KBM-7 (cell line): ENCODE measurements around the gene KCNC1.

ENCODE experiments used
- DNase-seq: peaks from one replicate; pipeline ENCODE4 v3.0.0-alpha.2; 2015
- in situ Hi-C: fragments of 300-500 bp; cut with MboI; formaldehyde crosslinking; loops from 2 replicates; pipeline ENCODE4 v1.14.3; 2020; ENCODE audit warnings: low sequenced_read_pairs, low pct_unique_long_range_greater_than_20kb, mixed read lengths

Gene KCNC1

DNA sequence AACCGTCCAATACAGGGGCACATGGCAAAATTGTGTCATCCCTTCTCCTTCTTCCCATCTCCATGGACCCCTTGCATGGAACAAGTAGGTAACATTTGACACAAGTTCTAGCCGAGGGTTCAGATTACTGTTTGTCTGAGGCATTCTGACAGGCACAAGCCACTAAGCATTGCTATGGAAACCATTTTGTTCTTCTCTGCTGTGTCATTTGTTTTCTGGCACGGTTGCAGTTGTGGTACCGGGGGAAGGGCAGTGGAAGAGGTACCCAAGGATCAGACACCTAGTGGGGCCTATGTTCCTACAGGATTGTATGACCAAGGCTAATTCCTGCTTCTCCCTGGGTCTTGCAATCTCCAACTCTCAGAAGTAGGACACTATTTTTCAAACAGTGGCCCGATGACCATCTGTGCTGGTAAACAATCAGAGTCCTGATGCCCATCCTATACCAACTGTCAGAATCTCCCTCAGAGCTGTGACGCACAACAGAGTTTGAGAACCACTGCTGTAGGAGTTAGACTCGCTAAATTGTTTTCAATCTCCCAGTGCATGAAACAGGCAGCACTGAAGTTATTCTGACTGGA, 69.3 kb downstream of the KCNC1 start:
- in situ Hi-C loops = no loop called here
- no peak for DNase-seq

DNA sequence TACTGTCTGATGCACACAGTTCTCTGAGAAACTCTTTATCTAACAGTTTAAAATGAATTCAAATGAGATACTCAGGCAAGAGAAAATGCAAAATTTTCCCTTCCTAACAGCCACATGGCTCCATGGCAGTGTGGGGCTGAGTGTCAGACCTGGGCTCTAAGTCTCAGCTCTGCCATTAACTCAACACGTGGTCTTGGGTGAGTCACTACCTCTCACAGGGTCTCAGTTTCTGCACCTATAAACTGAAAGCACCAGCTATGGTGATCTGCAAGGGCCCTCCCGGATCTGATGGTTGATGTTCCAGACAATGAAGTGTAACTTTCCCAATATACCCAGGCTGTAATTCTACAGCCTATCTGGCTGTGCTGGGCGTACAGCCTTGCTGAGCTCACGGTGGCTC, 70.5 kb downstream of the KCNC1 start:
- in situ Hi-C loops = no loop called here

DNA sequence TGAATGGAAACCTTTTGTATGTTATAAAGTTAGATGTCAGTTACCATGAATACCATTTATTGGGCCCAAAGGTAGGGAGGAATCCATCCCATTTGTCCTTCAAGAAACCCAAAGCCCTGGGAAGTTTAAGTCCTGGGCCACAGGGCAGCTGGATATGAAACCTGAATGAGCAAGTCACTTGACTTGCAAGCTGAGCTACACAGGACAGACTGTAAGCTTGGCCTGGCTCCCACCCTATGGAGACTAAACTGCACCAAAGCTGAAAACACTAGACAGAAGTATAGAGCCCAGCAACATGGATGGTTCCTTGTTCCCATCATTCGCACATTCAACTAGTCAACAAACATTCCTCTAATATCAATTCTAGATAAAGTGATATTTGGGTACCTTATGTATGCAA, 71.3 kb downstream of the KCNC1 start:
- DNase-seq = no peak

More for the DNA sequence above, 70.5 kb downstream of the KCNC1 start:
- DNase-seq = no peak

DNA sequence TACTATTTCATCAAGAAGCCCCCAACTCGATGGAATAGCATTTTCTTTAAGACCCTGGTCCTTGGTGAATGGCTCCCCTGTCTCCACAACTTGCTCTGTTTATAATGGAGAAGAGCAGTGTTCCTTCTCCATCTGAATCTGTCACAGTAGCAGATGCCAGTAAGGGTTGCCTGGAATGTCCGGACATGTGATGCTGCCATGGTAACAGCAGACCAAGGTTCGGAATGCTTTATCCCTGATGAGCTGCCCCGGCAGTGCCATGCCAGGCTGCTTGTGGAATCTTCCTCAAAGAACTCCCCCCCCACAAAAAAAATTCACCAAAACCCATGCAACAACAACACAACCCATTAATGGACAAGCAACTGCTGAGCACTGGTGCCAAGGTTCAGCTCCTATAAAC, 72.5 kb downstream of the KCNC1 start:
- in situ Hi-C loops = no loop called here
- DNase-seq = no peak

More for the DNA sequence above, 71.3 kb downstream of the KCNC1 start:
- in situ Hi-C loops = no loop called here

DNA sequence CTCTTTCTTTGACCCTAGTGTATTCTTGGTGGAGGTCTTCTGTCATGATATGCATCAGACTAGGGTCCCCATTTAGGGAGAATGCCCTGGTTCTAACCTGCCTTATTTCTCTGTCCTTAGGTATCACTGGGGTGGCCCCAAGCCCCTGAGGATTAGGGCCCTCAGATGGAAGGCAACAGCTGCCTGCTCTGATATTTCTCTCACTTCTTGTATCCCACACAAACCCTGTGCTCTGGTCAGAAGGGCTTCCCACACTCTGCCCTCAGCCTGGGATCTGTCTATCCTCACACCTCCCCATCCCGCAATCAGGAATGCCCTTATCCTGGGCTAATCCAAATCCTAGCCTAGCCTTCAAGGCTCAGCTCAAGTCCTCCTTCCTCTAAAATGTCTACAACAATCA, 75.5 kb downstream of the KCNC1 start:
- DNase-seq = no peak
- in situ Hi-C loops = no loop called here

DNA sequence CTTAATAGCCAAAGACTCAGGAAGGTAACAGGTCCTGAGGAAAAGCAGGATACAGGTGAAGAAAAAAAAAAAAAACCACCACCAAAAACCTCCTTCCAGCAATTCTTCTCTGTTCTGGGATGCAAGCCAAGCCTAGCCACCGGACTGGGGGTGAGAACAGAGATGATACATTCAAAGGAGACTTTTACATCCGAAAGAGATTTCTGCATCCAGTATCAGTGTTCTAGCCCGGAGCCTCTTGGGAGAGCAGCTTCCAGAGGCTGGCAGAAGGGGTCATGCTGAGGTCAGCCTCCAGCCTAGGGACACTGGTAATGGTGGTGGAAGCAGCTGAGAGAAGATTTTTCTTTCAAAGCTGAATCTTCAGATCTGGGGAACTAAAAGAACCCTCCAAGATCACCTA, 76.2 kb downstream of the KCNC1 start:
- no peak for DNase-seq
- in situ Hi-C loops = no loop called here

DNA sequence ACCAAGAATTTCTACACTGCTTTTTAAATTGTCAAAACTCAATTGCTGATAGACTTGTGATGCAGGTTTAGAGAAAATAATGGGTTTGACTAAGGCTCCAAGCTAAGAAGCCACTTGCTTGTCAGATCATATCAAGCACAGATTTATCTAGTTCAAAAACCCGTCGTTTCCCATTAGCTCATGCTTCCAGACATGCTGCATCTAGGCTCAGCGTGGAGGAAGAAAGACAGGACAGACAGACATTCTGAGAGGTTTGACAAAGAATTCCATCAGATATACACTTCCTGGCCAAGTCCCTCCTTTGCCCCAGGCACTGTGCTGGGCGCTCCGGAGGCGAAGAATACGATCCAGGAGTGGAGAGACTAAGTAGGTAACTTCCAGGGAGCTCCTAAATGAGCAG, 76.8 kb downstream of the KCNC1 start:
- in situ Hi-C loops = no loop called here
- no peak for DNase-seq

DNA sequence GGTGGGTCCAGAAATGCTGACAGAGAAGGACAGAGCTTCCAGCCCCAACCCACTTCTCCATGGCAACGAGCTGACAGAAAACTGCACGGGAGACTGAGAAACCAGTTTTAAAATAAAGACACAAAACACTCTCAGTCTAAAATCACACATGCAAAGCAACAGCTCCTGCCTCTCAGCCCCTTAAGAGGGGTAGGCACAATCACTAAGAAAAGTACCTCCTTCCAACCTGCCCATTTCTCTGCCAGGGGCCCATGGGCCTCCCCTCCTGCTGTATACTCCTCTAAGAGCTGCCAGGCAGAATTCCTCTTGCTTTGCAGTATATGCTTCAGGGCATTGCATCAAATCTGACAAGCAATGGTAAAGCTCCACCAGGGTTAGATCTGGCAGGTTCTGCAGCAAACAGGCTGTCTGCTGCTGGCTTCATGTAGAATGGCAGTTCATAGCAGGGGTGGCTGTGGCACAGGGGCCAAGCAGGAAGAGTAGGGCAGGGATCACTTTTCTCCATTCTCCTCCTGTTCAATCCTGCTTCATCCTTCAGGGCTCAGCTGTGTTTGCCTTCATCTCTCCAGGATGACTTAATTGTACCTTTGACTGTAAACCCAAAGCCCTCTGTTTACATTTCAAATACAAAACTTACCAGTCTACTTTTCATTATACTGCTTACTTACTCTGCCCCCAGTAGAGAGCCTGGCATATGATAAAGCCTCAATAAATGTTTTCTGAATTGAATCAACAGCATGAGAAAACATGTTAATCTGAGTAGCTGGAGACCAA, 77.7 kb downstream of the KCNC1 start:
- no peak for DNase-seq
- in situ Hi-C loops = no loop called here

- no peak for DNase-seq
- in situ Hi-C loops = no loop called here
These were observed 78.2 kb downstream of the KCNC1 start for GRCh38 chr11:17812865-17813187.

DNA sequence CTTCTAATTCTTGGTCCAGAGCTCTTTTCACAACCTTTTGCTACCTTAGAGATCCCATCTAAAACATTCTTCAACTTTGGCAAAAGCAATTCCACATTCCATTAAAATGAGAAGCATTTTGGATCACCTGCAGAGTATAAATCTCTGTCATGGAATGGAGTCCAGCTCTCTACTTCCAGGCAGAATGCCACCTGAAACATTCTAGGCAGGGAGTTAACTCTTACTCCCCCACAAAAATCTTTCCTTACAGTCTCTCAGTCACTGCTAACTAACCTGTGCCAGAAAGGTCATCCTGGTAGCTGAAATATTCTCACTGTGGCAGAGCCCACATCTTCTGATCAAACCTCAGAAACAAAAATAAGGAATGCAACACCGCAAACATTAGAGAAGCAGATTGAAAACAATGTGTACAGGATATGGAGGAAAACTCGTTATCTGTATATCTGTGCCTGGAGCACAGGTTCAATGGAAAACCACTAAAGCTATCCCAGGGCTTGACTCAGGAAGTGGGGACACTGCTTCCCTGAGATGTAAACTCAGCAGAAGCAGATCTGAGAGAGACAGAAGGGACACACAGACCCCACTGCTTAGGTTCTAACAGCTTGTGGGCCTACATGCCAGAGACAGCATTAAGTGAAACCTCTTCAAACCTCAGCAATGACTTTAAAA, 78.9 kb downstream of the KCNC1 start:
- in situ Hi-C loops = no loop called here
- no peak for DNase-seq

GRCh38 chr11:17814546-17814945, 80.0 kb downstream of the KCNC1 start:
- DNase-seq = no peak
- in situ Hi-C loops = no loop called here

DNA sequence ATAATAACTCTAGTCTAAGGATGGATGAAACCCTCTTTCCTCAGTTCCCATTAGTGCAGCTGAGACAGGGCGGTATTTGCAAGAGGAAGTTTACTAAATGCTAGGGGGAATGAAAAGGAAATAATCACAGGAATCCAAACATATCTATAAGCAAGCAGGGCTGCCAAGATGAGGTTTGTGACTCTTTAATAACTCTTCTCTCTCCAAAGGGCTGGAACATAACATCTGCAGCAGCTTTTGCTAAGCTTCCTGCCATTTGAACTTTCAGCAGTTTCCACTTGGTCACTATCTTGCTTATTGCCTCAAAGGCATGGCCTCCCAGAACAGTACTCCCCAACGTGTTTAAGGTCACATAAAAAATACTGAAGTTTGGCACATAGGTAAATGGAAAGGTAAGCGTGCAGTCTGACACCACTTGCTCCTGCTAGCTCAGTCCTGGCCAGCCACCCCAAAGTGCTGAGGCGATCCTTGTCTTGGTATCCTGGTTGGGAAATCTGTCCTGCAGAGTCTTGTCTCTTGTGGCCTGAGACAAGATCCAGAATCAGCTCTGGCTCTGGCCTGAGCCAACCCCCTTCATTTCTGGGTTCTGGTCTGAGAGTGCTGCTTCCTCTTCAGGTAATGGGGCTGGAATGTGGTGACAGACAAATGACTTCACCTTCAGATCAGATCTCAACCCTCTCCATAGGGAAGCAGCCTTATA, 81.8 kb downstream of the KCNC1 start:
- in situ Hi-C loops = no loop called here
- no peak for DNase-seq

DNA sequence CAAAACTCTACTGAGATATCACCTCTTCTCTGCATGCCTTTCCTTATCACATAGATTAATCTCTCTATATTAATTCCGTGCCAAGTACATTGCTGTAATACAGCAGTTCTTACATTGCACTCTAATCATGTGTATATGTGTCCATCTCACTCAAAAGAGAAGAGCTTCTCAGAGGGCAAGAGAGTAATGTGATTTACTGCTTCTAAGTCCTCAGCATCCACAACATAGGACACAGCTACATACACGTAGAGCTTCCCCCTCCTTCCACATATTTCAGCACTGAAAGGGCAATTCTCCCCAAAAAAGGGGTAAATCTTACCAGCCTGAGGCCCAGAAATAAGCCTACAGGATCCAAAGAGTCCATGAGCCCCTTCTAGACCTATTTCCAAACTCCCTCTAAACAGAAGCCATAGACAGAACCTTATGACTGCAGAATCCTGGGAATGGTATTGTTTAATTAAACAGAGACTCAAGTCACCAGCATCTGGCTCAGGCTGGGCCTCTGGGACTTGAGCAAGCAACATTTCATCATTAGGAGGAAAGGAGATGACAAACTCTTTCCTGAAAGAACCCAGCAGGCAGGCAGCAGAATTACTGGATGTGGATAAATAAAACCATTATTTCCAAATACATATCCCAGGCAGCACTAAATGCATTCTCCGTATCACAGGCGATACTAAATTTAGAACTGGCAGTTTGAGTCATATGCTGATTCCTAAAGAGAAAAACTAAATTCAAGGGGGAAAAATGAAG, 87.2 kb downstream of the KCNC1 start:
- no peak for DNase-seq
- in situ Hi-C loops = no loop called here

- in situ Hi-C loops = no loop called here
- DNase-seq = no peak
These were observed 87.8 kb downstream of the KCNC1 start for GRCh38 chr11:17822401-17822781.

GRCh38 chr11:17827006-17827405, 92.4 kb downstream of the KCNC1 start:
- no peak for DNase-seq
- in situ Hi-C loops = no loop called here

DNA sequence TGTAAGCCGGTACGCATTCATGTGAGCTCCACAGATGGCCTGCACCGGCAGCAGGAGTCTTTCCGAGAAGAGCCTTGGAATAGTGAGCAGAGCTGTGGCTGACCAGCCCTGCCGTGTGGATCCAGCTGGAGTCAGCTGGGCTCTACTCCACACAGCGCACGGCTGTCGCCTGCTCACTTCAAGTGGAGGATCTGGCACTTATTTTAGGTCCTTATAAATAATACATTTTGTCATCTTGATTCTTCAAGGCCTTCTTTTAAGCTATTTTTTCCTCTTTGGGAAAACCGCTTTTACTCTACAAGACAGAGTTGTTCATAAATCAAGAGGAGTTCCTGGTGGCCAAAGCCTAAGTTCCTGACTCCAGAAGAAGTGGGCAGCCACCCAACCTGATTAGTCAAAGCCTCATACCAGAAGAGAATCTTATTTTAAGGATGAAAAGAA, 93.8 kb downstream of the KCNC1 start:
- DNase-seq = no peak
- in situ Hi-C loops = no loop called here

DNA sequence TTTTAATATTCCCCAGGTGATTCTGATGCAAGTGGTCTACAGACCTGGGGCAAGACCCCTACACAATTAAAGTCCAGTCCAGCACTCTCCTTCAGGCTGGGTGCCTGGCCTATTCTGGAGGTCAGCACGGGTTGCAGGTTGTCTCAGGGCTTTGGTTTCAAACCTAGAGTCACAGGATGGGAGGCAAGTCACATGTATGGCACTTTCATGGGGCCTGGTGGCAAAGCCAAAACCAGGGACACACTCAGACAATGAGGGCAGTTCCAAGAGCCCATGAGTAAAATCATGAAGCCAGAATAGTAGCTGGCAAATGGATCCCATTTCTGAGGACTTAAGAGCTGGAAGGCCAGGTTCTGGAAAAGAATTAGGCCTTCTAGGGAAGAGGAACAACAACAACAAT, 96.6 kb downstream of the KCNC1 start:
- no peak for DNase-seq
- in situ Hi-C loops = no loop called here

- in situ Hi-C loops = no loop called here
These were observed 97.3 kb downstream of the KCNC1 start for GRCh38 chr11:17831883-17832282.

More at GRCh38 chr11:17831883-17832282, 97.3 kb downstream of the KCNC1 start:
- no peak for DNase-seq
